Lung (tissue), 12 donors: Measurements from ENCODE around the gene ZFC3H1. TPM values are rescaled to one million over a fixed set of nuclear protein-coding genes. Genes with fewer than 3 reads are reported as not detected.
A peak's percentile ranks its signal among the peaks of the same experiment; 100 is the strongest.

Experiments
- ATAC-seq: fragments of 200-7000 bp; cut with Tn5 transposase; one replicate; pipeline ENCODE4 v1.9.1; 2020; ENCODE audit warnings: moderate number of reproducible peaks; ENCODE audit not compliant: insufficient read depth, low FRiP score
- DNase-seq, 3 donors: peaks; one replicate each; pipeline ENCODE4 v3.0.0-alpha.2; 2013 to 2017
- H3K27ac ChIP-seq, 2 donors: one replicate each; pipeline ENCODE4 v1.5.1; 2013; ENCODE audit warnings: mild to moderate bottlenecking in 2 of 2, moderate library complexity in 2 of 2, control low read depth in 1 of 2, inconsistent platforms in 1 of 2, low read depth in 1 of 2, low read length in 1 of 2
- H3K27me3 ChIP-seq, 3 donors: one replicate each; pipeline ENCODE4 v1.5.1; 2013; ENCODE audit warnings: low read length in 2 of 3; ENCODE audit not compliant: control insufficient read depth in 3 of 3, insufficient read depth in 3 of 3
- H3K36me3 ChIP-seq, 4 donors: one replicate each; pipeline ENCODE4 v1.5.1; 2013; ENCODE audit warnings: low read length in 4 of 4, mild to moderate bottlenecking in 1 of 4, moderate library complexity in 1 of 4; ENCODE audit not compliant: control insufficient read depth in 4 of 4, insufficient read depth in 4 of 4
- H3K4me1 ChIP-seq, 5 donors: one replicate each; pipeline ENCODE4 v1.5.1; 2013; ENCODE audit warnings: low read length in 5 of 5, mild to moderate bottlenecking in 2 of 5, moderate library complexity in 1 of 5; ENCODE audit not compliant: control insufficient read depth in 5 of 5, insufficient read depth in 5 of 5
- H3K4me3 ChIP-seq: one replicate; pipeline ENCODE4 v1.5.1; 2013; ENCODE audit warnings: mild to moderate bottlenecking, control low read depth, moderate library complexity
- H3K9ac ChIP-seq, 2 donors: one replicate each; pipeline ENCODE4 v1.5.1; 2013; ENCODE audit warnings: low read length in 2 of 2, control low read depth in 1 of 2; ENCODE audit not compliant: insufficient read depth in 1 of 2
- H3K9me3 ChIP-seq, 4 donors: one replicate each; pipeline ENCODE4 v1.5.1; 2013; ENCODE audit warnings: low read length in 3 of 4, mild to moderate bottlenecking in 1 of 4, moderate library complexity in 1 of 4; ENCODE audit not compliant: control insufficient read depth in 4 of 4, insufficient read depth in 3 of 4
- WGBS, 2 donors: extraction: QIAGEN DNeasy Blood & Tissue Kit; methylation state at CpG; one replicate each; pipeline ENCODE4 v1.1.7; 2013; 5-methylcytosine and 5-hydroxymethylcytosine counted together
- polyA plus RNA-seq, 2 donors: library from polyadenylated mRNA; stranded (reverse); fragments of 200-250 nt; gene quantifications; one replicate each; pipeline ENCODE4 v1.2.1, GENCODE V29; 2013
- total RNA-seq, 2 donors: library from RNA; depleted of rRNA in 1 of 2; stranded (reverse); fragments of >200 nt in 1 of 2; gene quantifications; one replicate each; pipeline ENCODE4 v1.2.1, GENCODE V29; 2014 to 2021
- TF ChIP-seq, protein P1 (sequence below): IDR thresholded peaks from 2 replicates; pipeline ENCODE4 v1.5.1; 2012; ENCODE audit warnings: mild to moderate bottlenecking; ENCODE audit errors: control extremely low read depth, extremely low read depth
- donor health status: control.
- donor health status: control.
- donor health status: Bipolar disorder and iron deficiency.
- donor health status: healthy.
- donor health status: DM: yes; HTN: yes; CAD: no.

Gene ZFC3H1
- total and polyA plus RNA-seq, 4 donors: 15.5 to 107 (median 29.6) TPM

DNA sequence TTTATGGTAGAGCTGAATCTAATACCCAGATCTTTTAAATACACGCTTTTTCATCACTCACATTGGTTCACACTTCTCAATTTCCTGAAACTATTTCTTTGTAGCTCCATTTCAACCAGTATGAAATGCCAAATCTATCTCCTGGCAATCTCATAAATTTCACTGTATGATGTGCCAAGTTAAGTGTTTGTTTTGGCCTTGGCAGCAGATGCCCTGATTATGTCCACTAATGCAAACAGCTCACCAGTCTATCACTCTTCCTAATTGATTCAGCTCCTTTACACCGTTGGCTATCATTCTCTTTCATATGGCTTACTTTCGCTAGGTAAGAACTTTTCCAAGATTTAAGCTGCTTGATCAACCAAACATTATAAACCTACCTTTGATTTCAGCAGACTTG is 58.6 kb downstream of the ZFC3H1 start:
- 82 to 88% methylated on average over 3 of the region's 3 CpGs for WGBS, 2 donors
- Histone ChIP-seq H3K27me3 (peaks cover 0 to 5% (median 0%) of the 10 kb centered on the region in 3 donors), H3K4me3 (no peak overlapping the region), H3K27ac (no peak overlapping the region), H3K36me3 (peaks cover 2 to 24% (median 15%) of the 10 kb centered on the region in 4 donors), H3K9me3 (no peaks in the 10 kb centered on the region), H3K4me1 (peaks cover 0 to 6% (median 0%) of the 10 kb centered on the region in 5 donors), H3K9ac (no peak overlapping the region)
- TF ChIP-seq, protein P1, sequence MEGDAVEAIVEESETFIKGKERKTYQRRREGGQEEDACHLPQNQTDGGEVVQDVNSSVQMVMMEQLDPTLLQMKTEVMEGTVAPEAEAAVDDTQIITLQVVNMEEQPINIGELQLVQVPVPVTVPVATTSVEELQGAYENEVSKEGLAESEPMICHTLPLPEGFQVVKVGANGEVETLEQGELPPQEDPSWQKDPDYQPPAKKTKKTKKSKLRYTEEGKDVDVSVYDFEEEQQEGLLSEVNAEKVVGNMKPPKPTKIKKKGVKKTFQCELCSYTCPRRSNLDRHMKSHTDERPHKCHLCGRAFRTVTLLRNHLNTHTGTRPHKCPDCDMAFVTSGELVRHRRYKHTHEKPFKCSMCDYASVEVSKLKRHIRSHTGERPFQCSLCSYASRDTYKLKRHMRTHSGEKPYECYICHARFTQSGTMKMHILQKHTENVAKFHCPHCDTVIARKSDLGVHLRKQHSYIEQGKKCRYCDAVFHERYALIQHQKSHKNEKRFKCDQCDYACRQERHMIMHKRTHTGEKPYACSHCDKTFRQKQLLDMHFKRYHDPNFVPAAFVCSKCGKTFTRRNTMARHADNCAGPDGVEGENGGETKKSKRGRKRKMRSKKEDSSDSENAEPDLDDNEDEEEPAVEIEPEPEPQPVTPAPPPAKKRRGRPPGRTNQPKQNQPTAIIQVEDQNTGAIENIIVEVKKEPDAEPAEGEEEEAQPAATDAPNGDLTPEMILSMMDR: no peak
- ATAC-seq: no peak
- DNase-seq: peak in 2 of 3 donors; percentile 22 to 26

DNA sequence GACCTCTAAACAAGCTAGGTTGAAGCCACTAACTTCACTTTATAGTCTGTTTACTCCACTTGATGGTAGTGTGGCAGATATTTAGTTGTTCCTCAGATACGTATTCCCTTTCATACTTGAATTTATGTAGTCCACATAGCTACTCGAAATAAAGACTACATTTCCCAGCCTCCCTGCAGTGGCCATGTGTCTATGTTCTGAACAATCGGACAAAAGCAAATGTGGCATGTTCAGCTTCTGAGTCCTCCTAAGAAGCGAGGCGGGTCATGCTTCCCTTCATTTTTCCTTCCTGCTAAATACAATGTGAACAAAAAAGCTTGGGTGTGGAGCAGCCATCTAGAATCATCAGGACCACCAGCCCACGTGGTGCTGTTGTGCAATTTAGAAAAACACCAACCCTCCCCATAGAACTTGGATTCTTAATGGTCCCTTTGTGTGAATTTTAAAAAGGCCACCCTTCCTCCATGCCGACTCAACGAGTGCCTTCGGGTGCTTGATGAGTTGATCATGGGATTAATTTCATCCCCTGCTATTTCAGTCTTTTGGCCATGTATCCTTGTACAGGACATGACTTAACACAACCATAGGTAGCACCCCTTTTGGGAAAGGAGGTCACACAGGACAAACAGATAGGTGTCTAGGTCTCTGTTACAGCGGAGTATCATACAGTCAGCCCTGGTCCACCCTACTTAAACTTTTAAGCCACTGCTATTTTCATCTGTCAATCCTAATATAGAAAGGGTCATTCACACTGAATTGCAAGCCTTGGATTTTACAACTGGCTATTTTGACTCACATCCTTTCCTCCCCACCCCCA is 60.7 kb downstream of the ZFC3H1 start:
- DNase-seq: no peak
- H3K9ac ChIP-seq: no peak overlapping the region
- peaks cover 0 to 14% (median 0%) of the 10 kb centered on the region in 3 donors for H3K27me3 ChIP-seq
- peaks cover 0 to 1% (median 0%) of the 10 kb centered on the region in 4 donors for H3K9me3 ChIP-seq
- no peak overlapping the region for H3K27ac ChIP-seq
- H3K36me3 ChIP-seq: peaks cover 1 to 8% (median 6%) of the 10 kb centered on the region in 4 donors
- WGBS, 2 donors: 77 to 81% methylated on average over 10 of the region's 10 CpGs
- no peak for ATAC-seq
- H3K4me3 ChIP-seq: no peak overlapping the region
- peaks cover 0 to 6% (median 0%) of the 10 kb centered on the region in 5 donors for H3K4me1 ChIP-seq
- TF ChIP-seq, protein P1: no peak

DNA sequence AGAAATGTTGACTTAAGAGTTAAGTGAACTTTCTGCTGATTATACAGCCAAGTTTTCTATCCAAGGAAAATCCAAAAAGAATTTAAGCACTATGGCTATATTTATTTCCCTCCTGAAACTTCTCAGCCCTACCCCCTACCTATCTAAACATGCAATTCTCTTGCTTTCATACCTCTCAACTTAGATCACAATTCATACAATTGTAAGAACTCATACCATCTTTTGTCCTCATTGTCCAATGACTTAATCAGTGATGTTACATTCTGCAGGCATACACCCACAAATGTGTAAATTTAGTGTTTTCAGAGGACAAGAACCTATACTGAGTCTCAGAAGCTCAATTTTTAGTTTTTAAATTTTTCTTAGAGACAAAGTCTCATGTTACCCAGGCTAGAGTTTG is 62.1 kb downstream of the ZFC3H1 start:
- Histone ChIP-seq H3K9ac (no peak overlapping the region), H3K4me3 (no peak overlapping the region), H3K36me3 (peaks cover 0 to 3% (median under 1%) of the 10 kb centered on the region in 4 donors), H3K27ac (no peak overlapping the region), H3K27me3 (peaks cover 0 to 14% (median 0%) of the 10 kb centered on the region in 3 donors), H3K9me3 (peaks cover 0 to 1% (median 0%) of the 10 kb centered on the region in 4 donors), H3K4me1 (peaks cover 0 to 6% (median 0%) of the 10 kb centered on the region in 5 donors)
- TF ChIP-seq, protein P1: no peak
- no peak for ATAC-seq
- no peak for DNase-seq
